ENCODE measurements around the gene CHN2.

Gene CHN2

GRCh38 chr7:29194594-29195427, at the start of gene CHN2:
TSS of gene CHN2 (plus strand) at chr7:29194775.
- DNase-seq (ENCODE audit: insufficient read length, low spot score): no peak
- no peak for TF ChIP-seq POLR2A (IDR thresholded peaks at IDR 0.05; ENCODE audit: low read depth, low read length)
- no peak for FAIRE-seq

DNA sequence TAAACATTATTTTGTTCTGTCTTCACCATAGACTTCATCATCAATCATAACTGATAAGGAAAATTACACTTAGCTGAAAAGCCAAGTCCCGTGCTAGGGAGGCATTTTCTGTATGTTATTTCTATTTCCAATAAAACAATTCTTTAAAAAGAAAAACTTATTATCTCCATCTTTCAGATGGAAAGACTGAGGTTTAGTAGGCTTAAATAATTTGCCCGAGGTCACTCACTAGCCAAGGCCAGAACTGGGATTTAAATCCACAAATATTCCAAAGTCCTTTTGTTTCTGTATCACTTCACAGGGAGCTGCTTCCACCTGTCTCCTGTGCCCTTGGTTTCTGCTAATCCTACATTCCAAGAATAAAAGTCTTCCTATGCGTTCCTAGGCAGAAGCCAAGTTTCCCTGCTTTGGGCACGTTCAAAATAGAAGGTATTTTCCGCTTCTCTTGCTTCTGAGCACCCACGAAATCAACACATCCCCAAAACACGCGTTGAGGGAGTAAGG, 49.0 kb upstream of the CHN2 start:
- FAIRE-seq: no peak

DNA sequence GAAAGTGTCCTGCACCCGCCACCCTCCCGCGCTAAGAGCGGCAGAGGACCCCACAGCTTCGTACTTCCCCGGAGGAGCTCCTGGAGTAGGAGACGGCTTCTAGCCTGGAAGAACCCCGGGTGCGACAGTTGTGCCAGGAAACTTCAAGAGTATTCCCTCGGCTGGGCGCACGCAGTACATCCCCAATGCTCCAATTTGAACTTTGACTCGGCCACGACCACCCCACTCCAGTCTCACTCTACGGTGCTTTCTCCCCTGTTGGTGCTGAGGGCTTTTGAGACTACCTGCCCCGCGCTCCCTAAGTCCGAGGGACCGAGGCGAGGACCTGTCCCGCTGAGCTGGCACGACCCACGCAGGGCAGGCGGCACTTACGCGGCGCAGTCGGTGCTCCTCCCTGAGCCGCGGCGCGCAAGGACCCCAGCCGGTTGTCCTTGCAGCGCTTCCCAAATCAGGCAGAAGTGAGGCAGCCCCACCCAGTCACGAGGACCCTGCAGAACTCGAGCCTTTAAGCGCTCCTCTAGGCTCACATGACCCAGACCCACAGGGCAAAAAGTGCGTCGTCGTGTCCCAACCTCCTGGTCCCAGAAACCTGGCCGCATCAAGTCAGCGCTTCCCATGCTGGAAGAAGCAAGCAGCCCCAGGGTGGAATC, 48.4 kb upstream of the CHN2 start, which contains the start of gene CPVL:
TSS of gene CPVL (minus strand) at position 481 of the 650 bp plus-strand sequence. CDS start 25,476 bp downstream, outside the sequence.
- no peak for TF ChIP-seq POLR2A (IDR thresholded peaks at IDR 0.05; ENCODE audit: low read depth, low read length)
- FAIRE-seq: no peak
- no peak for DNase-seq (ENCODE audit: insufficient read length, low spot score)

More for the DNA sequence above, 49.0 kb upstream of the CHN2 start:
- TF ChIP-seq POLR2A (IDR thresholded peaks at IDR 0.05; ENCODE audit: low read depth, low read length): no peak
- no peak for DNase-seq (ENCODE audit: insufficient read length, low spot score)

GRCh38 chr7:29146888-29147609, 47.5 kb upstream of the CHN2 start:
- FAIRE-seq (no peak), DNase-seq (ENCODE audit: insufficient read length, low spot score) (no peak)

GRCh38 chr7:29147821-29148220, 46.8 kb upstream of the CHN2 start:
- TF ChIP-seq POLR2A (IDR thresholded peaks at IDR 0.05; ENCODE audit: low read depth, low read length): no peak
- FAIRE-seq (no peak), DNase-seq (ENCODE audit: insufficient read length, low spot score) (no peak)

More at GRCh38 chr7:29146888-29147609, 47.5 kb upstream of the CHN2 start:
- no peak for TF ChIP-seq POLR2A (IDR thresholded peaks at IDR 0.05; ENCODE audit: low read depth, low read length)

- DNase-seq (ENCODE audit: insufficient read length, low spot score) (no peak), FAIRE-seq (no peak)
- TF ChIP-seq POLR2A (IDR thresholded peaks at IDR 0.05; ENCODE audit: low read depth, low read length): no peak
Observed at GRCh38 chr7:29149036-29149435, 45.5 kb upstream of the CHN2 start.

GRCh38 chr7:29150856-29151255, 43.7 kb upstream of the CHN2 start:
- no peak for FAIRE-seq
- DNase-seq (ENCODE audit: insufficient read length, low spot score): no peak
- no peak for TF ChIP-seq POLR2A (IDR thresholded peaks at IDR 0.05; ENCODE audit: low read depth, low read length)

DNA sequence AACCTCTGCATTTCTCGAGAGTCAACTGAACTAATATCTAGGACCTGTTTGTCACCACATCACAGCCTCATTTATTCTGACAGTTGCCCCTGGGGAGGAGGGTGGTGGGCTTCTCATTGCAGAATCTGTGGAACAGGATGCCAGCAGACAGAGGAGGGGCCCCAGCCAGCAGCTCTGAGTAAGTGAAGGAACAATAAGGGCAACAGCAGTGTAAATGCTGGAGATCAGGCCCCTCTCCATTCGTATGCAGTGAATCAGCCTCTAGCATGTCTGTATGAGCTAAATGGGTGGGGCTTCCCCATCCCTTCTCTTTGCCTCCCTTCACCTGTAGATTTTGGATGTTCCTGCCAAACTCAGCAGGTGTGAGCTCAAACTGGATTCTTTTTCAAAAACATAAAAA, 40.5 kb upstream of the CHN2 start:
- FAIRE-seq: no peak
- DNase-seq (ENCODE audit: insufficient read length, low spot score): no peak
- no peak for TF ChIP-seq POLR2A (IDR thresholded peaks at IDR 0.05; ENCODE audit: low read depth, low read length)

DNA sequence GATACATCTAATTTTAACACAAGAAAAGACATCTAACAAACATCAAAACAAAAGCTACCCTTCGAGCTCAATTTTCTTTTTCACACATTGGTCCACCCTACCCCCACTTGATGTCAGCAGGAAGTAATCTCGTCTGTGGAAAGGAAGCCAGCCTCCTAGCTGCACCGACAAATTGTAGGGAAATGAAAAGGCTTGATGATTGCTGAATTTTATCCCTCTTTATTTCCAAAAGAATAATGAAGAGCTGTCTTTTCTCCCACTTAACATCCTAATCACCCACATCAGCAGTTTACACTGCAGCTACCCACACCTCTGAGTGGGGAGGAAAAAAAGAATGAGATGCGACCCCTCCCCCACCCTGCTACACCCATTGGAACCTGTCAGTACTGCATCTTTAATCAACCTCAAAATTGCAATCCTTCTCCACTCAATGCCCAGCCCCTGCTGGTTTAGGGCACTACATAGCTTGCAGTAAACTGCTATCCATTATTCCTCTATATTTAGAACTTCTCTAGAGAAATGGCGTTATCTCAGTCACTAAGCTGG, 37.6 kb upstream of the CHN2 start:
- no peak for TF ChIP-seq POLR2A (IDR thresholded peaks at IDR 0.05; ENCODE audit: low read depth, low read length)
- FAIRE-seq: no peak
- no peak for DNase-seq (ENCODE audit: insufficient read length, low spot score)

DNA sequence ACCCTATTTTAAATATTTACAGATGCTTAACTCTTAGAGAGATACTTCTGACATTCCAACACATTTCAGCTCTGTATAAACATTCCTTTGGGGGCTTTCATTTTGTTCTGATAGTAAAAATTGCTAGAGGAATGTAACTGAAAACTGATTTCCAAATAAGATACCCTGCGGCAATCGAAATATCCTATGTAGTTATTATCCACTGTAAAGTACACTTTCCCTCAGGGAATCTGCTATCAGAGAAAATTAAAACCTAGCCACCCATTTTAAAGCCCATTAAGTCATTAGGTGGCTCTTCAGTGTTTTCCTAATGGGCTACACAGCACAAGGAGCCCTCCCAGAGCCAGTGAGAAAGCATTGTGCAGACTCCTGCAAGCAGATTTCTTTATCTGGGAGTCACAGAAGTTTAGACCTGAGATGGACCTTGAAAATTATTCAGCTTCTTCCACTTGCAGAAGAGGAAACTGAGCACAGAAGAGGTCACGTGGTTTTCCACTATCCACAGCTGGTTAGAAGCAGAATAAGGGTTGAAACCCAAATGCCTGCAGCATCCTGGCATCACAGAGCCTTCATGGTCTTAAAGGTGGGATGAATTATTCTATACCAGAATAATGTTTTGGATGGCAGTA, 35.7 kb upstream of the CHN2 start:
- FAIRE-seq: no peak
- TF ChIP-seq POLR2A (IDR thresholded peaks at IDR 0.05; ENCODE audit: low read depth, low read length): no peak
- no peak for DNase-seq (ENCODE audit: insufficient read length, low spot score)

DNA sequence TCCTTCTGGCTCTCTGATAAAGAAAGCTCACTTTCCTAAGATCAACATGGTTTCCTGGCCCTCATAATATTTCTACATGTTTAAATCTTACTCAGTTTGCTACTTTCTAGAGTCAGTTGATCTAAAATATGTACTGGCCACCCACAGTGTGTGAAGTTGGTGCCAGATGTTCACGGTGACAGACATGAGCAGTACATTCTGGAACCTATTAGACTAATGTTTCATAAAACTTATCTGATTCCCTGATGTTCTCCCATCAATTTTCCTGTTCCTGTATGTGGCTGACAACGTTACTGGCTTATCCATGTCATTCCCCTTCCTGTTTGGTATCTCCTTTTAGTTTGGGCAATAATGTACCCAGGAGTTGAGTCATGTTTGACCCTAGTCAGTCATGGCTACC, 34.5 kb upstream of the CHN2 start:
- FAIRE-seq (no peak), DNase-seq (ENCODE audit: insufficient read length, low spot score) (no peak)

GRCh38 chr7:29161231-29161630, 33.3 kb upstream of the CHN2 start:
- DNase-seq (ENCODE audit: insufficient read length, low spot score) (no peak), FAIRE-seq (no peak)
- TF ChIP-seq POLR2A (IDR thresholded peaks at IDR 0.05; ENCODE audit: low read depth, low read length): no peak

More for the DNA sequence above, 34.5 kb upstream of the CHN2 start:
- TF ChIP-seq POLR2A (IDR thresholded peaks at IDR 0.05; ENCODE audit: low read depth, low read length): no peak

DNA sequence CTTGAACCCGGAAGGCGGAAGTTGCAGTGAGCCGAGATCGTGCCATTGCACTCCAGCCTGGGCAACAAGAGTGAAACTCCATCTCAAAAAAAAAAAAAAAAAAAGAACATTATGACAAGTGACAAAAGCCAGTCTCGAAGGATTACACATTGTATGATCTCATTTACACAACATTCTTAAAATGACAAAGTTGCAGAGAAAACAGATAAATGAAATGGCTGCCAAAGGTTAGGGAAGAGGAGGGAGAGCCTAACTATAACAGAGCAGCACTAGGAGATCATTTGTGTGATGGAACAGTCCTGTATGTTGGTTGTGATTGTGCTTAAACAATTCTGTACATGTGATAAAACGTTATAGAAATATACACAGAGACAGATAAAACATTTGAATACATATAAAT, 32.0 kb upstream of the CHN2 start:
- TF ChIP-seq POLR2A (IDR thresholded peaks at IDR 0.05; ENCODE audit: low read depth, low read length): no peak
- no peak for FAIRE-seq
- DNase-seq (ENCODE audit: insufficient read length, low spot score): no peak
